Endodermal cell (in vitro differentiated cells): ENCODE measurements around the gene MROH2A. TPM values are rescaled to one million over a fixed set of nuclear protein-coding genes. Genes with fewer than 3 reads are reported as not detected.

ENCODE experiments used
- DNase-seq: peaks from one replicate; pipeline ENCODE4 v3.0.0-alpha.2; 2017
- H3K27ac ChIP-seq: 2 replicates; pipeline ENCODE4 v1.5.1; 2013; ENCODE audit warnings: mild to moderate bottlenecking, low read depth, low read length, moderate library complexity
- H3K27me3 ChIP-seq: 2 replicates; pipeline ENCODE4 v1.6.1; 2013; ENCODE audit warnings: mild to moderate bottlenecking, low read length, moderate library complexity; ENCODE audit not compliant: insufficient read depth, control insufficient read depth, poor library complexity, severe bottlenecking
- H3K36me3 ChIP-seq: 2 replicates; pipeline ENCODE4 v1.7.0; 2013; ENCODE audit warnings: mild to moderate bottlenecking, low read length, moderate library complexity; ENCODE audit not compliant: control insufficient read depth, insufficient read depth
- H3K4me1 ChIP-seq: one replicate; pipeline ENCODE4 v1.7.0; 2013; ENCODE audit warnings: low read length; ENCODE audit not compliant: control insufficient read depth, insufficient read depth
- H3K4me3 ChIP-seq: 2 replicates; pipeline ENCODE4 v1.5.1; 2013; ENCODE audit warnings: mild to moderate bottlenecking, low read length, moderate library complexity
- H3K9ac ChIP-seq: 2 replicates; pipeline ENCODE4 v1.6.1; 2013; ENCODE audit warnings: mild to moderate bottlenecking, low read length, moderate library complexity; ENCODE audit not compliant: poor library complexity, severe bottlenecking; ENCODE audit errors: extremely low read depth
- H3K9me3 ChIP-seq: 2 replicates; pipeline ENCODE4 v1.6.1; 2013; ENCODE audit warnings: mild to moderate bottlenecking, low read length, moderate library complexity; ENCODE audit not compliant: control insufficient read depth
- H3K27ac Mint-ChIP-seq: 2 replicates; pipeline ENCODE4 v1.8.0; 2020; ENCODE audit warnings: mixed read lengths
- H3K27me3 Mint-ChIP-seq: 2 replicates; pipeline ENCODE4 v1.8.0; 2021; ENCODE audit warnings: mild to moderate bottlenecking, mixed read lengths; ENCODE audit not compliant: insufficient read depth
- H3K36me3 Mint-ChIP-seq: 2 replicates; pipeline ENCODE4 v1.8.0; 2020; ENCODE audit warnings: low read depth, mixed read lengths
- H3K4me1 Mint-ChIP-seq: 2 replicates; pipeline ENCODE4 v1.8.0; 2020; ENCODE audit warnings: mixed read lengths
- H3K4me3 Mint-ChIP-seq: 2 replicates; pipeline ENCODE4 v1.8.0; 2020; ENCODE audit warnings: mild to moderate bottlenecking, moderate library complexity, mixed read lengths
- H3K9me3 Mint-ChIP-seq: 2 replicates; pipeline ENCODE4 v1.8.0; 2020; ENCODE audit warnings: mild to moderate bottlenecking, mixed read lengths
- CTCF ChIP-seq: fragments of 200-600 bp; sonication (generic); conservative IDR thresholded peaks from 2 replicates; pipeline ENCODE4 v1.5.0; 2021; ENCODE audit warnings: antibody characterized with exemption, mild to moderate bottlenecking
- WGBS, 2 experiments: methylation state at CpG; one replicate each; pipeline versions ENCODE4 v1.1.5 to v1.1.7; 2013; ENCODE audit warnings: missing lambda C conversion rate in 2 of 2, mixed read lengths in 1 of 2; ENCODE audit not compliant: insufficient coverage in 1 of 2, insufficient read length in 1 of 2; 5-methylcytosine and 5-hydroxymethylcytosine counted together
- total RNA-seq, 2 donors: library from RNA; stranded (reverse); fragmentation: NEBNext Ultra II Directional in 1 of 2; extraction: Animal tissue kit (Norgen Biotek cat#: 25700) in 1 of 2; gene quantifications; 2 replicates in 1 of 2; 3 replicates in 1 of 2; pipeline ENCODE4 v1.2.1, GENCODE V29; 2021

Gene MROH2A
- total RNA-seq, 2 donors from 2014 or later = not detected

- H3K27ac Mint-ChIP-seq = no peak overlapping the region
- H3K9me3 Mint-ChIP-seq = peaks cover 5% of the 10 kb centered on the region
- Histone ChIP-seq H3K4me1 (no peaks in the 10 kb centered on the region), H3K27me3 (peaks cover 14% of the 10 kb centered on the region), H3K9ac (no peak overlapping the region), H3K9me3 (no peaks in the 10 kb centered on the region), H3K27ac (no peak overlapping the region), H3K36me3 (no peaks in the 10 kb centered on the region), H3K4me3 (no peak overlapping the region)
- no peak for TF ChIP-seq CTCF
- H3K36me3 Mint-ChIP-seq = no peaks in the 10 kb centered on the region
- 68 to 82% methylated on average over 4 of the region's 4 CpGs for WGBS, 2 experiments
- DNase-seq = no peak
- no peaks in the 10 kb centered on the region for H3K4me1 Mint-ChIP-seq
- no peak overlapping the region for H3K4me3 Mint-ChIP-seq
- H3K27me3 Mint-ChIP-seq = peaks cover 3% of the 10 kb centered on the region
Measured at GRCh38 chr2:233768076-233768475, 10.1 kb upstream of the MROH2A start.

GRCh38 chr2:233769260-233769659 is 8.9 kb upstream of the MROH2A start:
- no peak overlapping the region for H3K9ac ChIP-seq
- TF ChIP-seq CTCF = no peak
- H3K36me3 ChIP-seq = no peaks in the 10 kb centered on the region
- Mint-ChIP-seq H3K9me3 (peaks cover 5% of the 10 kb centered on the region), H3K4me3 (no peak overlapping the region), H3K4me1 (no peaks in the 10 kb centered on the region), H3K27ac (no peak overlapping the region), H3K27me3 (no peaks in the 10 kb centered on the region), H3K36me3 (no peaks in the 10 kb centered on the region)
- WGBS, 2 experiments = 88 to 93% methylated on average over 9 of the region's 9 CpGs
- no peaks in the 10 kb centered on the region for H3K9me3 ChIP-seq
- DNase-seq = no peak
- no peak overlapping the region for H3K4me3 ChIP-seq
- H3K27ac ChIP-seq = no peak overlapping the region
- H3K4me1 ChIP-seq = no peaks in the 10 kb centered on the region
- H3K27me3 ChIP-seq = peaks cover 3% of the 10 kb centered on the region

DNA sequence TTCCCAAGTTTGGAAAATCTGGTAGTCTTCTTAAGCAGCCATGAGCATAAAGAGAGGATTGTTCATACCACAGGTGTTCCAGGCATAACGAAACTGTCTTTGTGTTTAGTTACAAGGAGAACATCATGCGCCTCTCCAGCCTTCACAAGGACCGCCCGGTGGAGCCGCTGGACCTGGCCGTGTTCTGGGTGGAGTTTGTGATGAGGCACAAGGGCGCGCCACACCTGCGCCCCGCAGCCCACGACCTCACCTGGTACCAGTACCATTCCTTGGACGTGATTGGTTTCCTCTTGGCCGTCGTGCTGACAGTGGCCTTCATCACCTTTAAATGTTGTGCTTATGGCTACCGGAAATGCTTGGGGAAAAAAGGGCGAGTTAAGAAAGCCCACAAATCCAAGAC is 6.0 kb upstream of the MROH2A start:
- H3K4me3 ChIP-seq = no peak overlapping the region
- no peak overlapping the region for H3K27ac ChIP-seq
- no peaks in the 10 kb centered on the region for H3K36me3 Mint-ChIP-seq
- H3K27me3 Mint-ChIP-seq = no peaks in the 10 kb centered on the region
- no peaks in the 10 kb centered on the region for H3K36me3 ChIP-seq
- no peak overlapping the region for H3K9ac ChIP-seq
- H3K9me3 ChIP-seq = peaks cover 10% of the 10 kb centered on the region
- no peak overlapping the region for H3K27ac Mint-ChIP-seq
- H3K9me3 Mint-ChIP-seq = peaks cover 26% of the 10 kb centered on the region
- WGBS, 2 experiments = 92 to 96% methylated on average over 11 to 16 of the region's 16 CpGs
- no peaks in the 10 kb centered on the region for H3K27me3 ChIP-seq
- TF ChIP-seq CTCF = no peak
- no peaks in the 10 kb centered on the region for H3K4me1 ChIP-seq
- no peaks in the 10 kb centered on the region for H3K4me1 Mint-ChIP-seq
- no peak overlapping the region for H3K4me3 Mint-ChIP-seq
- DNase-seq = no peak
